H1 (cell line): Measurements from ENCODE around the gene ARHGEF25. TPM values are rescaled to one million over a fixed set of nuclear protein-coding genes. Genes with fewer than 3 reads are reported as not detected.
A peak's percentile ranks its signal among the peaks of the same experiment; 100 is the strongest.

Experiments used
- CHD2 ChIP-seq: IDR thresholded peaks from 2 replicates; pipeline ENCODE4 v1.6.1; 2012; ENCODE audit warnings: low read length, improper control_type of control experiment
- EGR1 ChIP-seq: IDR thresholded peaks from 2 replicates; pipeline ENCODE4 v1.6.1; 2011; ENCODE audit warnings: low read depth, low read length, borderline replicate concordance
- HDAC2 ChIP-seq, 2 experiments: fragments of 300-600 bp in 1 of 2; sonication (generic) in 1 of 2; IDR thresholded peaks; 2 replicates each; pipeline ENCODE4 v1.6.1; 2011 to 2012; ENCODE audit warnings: low read depth in 2 of 2, low read length in 2 of 2, mild to moderate bottlenecking in 2 of 2, moderate library complexity in 2 of 2, borderline replicate concordance in 1 of 2, inconsistent platforms in 1 of 2
- RNF2 ChIP-seq: fragments of 200-900, 300-1000 bp; sonication (generic); IDR thresholded peaks from 2 replicates; pipeline ENCODE4 v1.7.1; 2016; ENCODE audit warnings: borderline replicate concordance, low read depth, mild to moderate bottlenecking, antibody characterized with exemption, low read length; ENCODE audit not compliant: poor library complexity, severe bottlenecking; ENCODE audit errors: missing control alignments
- polyA plus RNA-seq, 7 experiments: library from polyadenylated mRNA; depleted of rRNA in 3 of 7; stranded (reverse) in 5 of 7; unstranded in 2 of 7; fragments of >200 nt in 5 of 7; fragments of 200-250 nt in 2 of 7; gene quantifications; 1 replicate in 5 of 7; 2 replicates in 1 of 7; 4 replicates in 1 of 7; pipeline versions ENCODE4 v1.2.1 to v1.2.3, GENCODE V29; 2011 to 2013; ENCODE audit warnings: missing spikeins in 2 of 7, mixed read lengths in 2 of 7
- total RNA-seq: library from RNA; stranded (reverse); fragmentation: NEBNext Ultra II Directional; extraction: Animal tissue kit (Norgen Biotek cat#: 25700); gene quantifications from 2 replicates; pipeline ENCODE4 v1.2.1, GENCODE V29; 2021
- TF ChIP-seq, protein P1 (sequence below): fragments of 300-600 bp; sonication (generic); IDR thresholded peaks from 2 replicates; pipeline ENCODE4 v1.7.1; 2012; ENCODE audit warnings: low read length, moderate library complexity, mild to moderate bottlenecking, inconsistent platforms; ENCODE audit not compliant: insufficient replicate concordance

ARHGEF25 gene
- total and polyA plus RNA-seq, 2 of the 8 experiments (the other 6 are each of a cell fraction or from before 2014, with no cell fraction given), result 5.9 to 8.8 TPM

GRCh38 chr12:57631566-57632072, 20.4 kb downstream of the ARHGEF25 start (continued):
- TF ChIP-seq, protein P1, sequence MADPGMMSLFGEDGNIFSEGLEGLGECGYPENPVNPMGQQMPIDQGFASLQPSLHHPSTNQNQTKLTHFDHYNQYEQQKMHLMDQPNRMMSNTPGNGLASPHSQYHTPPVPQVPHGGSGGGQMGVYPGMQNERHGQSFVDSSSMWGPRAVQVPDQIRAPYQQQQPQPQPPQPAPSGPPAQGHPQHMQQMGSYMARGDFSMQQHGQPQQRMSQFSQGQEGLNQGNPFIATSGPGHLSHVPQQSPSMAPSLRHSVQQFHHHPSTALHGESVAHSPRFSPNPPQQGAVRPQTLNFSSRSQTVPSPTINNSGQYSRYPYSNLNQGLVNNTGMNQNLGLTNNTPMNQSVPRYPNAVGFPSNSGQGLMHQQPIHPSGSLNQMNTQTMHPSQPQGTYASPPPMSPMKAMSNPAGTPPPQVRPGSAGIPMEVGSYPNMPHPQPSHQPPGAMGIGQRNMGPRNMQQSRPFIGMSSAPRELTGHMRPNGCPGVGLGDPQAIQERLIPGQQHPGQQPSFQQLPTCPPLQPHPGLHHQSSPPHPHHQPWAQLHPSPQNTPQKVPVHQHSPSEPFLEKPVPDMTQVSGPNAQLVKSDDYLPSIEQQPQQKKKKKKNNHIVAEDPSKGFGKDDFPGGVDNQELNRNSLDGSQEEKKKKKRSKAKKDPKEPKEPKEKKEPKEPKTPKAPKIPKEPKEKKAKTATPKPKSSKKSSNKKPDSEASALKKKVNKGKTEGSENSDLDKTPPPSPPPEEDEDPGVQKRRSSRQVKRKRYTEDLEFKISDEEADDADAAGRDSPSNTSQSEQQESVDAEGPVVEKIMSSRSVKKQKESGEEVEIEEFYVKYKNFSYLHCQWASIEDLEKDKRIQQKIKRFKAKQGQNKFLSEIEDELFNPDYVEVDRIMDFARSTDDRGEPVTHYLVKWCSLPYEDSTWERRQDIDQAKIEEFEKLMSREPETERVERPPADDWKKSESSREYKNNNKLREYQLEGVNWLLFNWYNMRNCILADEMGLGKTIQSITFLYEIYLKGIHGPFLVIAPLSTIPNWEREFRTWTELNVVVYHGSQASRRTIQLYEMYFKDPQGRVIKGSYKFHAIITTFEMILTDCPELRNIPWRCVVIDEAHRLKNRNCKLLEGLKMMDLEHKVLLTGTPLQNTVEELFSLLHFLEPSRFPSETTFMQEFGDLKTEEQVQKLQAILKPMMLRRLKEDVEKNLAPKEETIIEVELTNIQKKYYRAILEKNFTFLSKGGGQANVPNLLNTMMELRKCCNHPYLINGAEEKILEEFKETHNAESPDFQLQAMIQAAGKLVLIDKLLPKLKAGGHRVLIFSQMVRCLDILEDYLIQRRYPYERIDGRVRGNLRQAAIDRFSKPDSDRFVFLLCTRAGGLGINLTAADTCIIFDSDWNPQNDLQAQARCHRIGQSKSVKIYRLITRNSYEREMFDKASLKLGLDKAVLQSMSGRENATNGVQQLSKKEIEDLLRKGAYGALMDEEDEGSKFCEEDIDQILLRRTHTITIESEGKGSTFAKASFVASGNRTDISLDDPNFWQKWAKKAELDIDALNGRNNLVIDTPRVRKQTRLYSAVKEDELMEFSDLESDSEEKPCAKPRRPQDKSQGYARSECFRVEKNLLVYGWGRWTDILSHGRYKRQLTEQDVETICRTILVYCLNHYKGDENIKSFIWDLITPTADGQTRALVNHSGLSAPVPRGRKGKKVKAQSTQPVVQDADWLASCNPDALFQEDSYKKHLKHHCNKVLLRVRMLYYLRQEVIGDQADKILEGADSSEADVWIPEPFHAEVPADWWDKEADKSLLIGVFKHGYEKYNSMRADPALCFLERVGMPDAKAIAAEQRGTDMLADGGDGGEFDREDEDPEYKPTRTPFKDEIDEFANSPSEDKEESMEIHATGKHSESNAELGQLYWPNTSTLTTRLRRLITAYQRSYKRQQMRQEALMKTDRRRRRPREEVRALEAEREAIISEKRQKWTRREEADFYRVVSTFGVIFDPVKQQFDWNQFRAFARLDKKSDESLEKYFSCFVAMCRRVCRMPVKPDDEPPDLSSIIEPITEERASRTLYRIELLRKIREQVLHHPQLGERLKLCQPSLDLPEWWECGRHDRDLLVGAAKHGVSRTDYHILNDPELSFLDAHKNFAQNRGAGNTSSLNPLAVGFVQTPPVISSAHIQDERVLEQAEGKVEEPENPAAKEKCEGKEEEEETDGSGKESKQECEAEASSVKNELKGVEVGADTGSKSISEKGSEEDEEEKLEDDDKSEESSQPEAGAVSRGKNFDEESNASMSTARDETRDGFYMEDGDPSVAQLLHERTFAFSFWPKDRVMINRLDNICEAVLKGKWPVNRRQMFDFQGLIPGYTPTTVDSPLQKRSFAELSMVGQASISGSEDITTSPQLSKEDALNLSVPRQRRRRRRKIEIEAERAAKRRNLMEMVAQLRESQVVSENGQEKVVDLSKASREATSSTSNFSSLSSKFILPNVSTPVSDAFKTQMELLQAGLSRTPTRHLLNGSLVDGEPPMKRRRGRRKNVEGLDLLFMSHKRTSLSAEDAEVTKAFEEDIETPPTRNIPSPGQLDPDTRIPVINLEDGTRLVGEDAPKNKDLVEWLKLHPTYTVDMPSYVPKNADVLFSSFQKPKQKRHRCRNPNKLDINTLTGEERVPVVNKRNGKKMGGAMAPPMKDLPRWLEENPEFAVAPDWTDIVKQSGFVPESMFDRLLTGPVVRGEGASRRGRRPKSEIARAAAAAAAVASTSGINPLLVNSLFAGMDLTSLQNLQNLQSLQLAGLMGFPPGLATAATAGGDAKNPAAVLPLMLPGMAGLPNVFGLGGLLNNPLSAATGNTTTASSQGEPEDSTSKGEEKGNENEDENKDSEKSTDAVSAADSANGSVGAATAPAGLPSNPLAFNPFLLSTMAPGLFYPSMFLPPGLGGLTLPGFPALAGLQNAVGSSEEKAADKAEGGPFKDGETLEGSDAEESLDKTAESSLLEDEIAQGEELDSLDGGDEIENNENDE, result no peak
- TF ChIP-seq HDAC2 (IDR thresholded peaks at IDR 0.05; ENCODE audit: borderline replicate concordance in 1 of 2, low read depth in 2 of 2, low read length in 2 of 2) (peak in 1 of 2 experiments; percentile 50; a peak in 1 of 4 replicates), EGR1 (no peak), RNF2 (peak; percentile 58), CHD2 (no peak)
- TF ChIP-seq, all 59 proteins: peak for 6
